Measurements from ENCODE around the gene BCL2L2.

The BCL2L2 gene

DNA sequence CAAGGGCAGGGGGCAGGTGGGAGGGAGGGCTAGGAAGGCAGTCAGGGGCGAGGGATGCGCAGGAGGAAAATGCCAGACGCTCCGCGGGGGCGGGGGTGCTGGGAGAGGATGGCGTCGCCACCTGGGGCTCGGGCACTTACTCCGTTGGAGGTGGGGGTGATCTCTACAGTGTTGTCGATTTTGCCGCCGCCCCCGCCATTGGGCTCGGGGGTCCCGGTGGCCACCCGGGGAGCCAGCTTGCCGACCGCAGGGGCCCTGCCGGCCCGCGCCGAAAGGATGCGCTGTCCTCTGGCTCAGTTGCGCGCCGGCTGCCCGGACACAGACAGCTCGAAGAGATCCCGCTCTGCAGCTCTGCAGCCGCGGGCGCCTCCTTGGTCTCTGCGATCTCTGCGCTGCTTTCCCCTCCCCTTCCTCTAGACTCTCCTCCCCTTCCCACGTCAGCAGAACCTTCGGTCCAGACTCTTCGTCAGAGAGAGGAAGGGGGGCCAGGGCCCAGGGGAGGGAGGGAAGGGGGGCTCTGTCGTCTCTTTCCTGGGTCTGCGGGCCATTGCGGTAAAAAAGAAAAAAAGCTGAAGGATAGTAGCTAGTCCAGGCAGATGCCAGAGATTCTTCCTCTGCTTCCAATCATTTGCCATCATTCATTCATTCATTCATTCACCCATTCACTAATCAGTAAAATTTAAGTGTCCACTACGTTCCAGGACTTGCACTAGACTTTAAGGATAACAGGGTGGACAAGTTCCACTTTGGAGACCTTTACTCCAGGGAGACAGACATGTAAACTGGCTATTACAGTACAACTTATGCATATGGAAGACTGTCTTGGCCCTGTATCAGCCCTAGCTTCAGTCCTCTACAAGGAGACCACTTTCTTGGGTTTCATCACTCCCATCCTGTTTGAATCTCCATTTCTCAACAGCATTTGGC is 46.1 kb downstream of the BCL2L2 start, which contains the start of gene SLC22A17:
TSS of gene SLC22A17 (minus strand) at position 382 of the 927 bp plus-strand sequence.
- in situ Hi-C loops (cut with MboI; ENCODE audit: low sequenced_read_pairs), result no loop called here

DNA sequence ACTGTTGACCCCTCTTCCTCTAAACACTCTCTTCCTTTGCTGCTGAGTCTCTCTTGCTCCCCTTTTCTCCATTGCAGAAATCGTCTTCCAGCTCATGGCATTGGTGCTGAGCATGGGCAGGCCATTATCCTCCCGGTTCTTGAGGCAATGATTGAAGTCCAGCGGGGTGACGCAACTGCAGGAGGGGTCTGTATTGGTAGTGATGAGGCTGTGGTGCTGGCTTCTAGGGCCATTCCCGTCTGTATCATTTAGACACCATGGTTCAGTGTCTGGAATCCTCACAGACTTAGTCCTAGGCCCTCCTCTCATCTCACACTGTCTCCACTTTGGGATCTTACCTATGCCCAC is 46.8 kb downstream of the BCL2L2 start:
- in situ Hi-C loops (cut with MboI; ENCODE audit: low sequenced_read_pairs), result no loop called here

DNA sequence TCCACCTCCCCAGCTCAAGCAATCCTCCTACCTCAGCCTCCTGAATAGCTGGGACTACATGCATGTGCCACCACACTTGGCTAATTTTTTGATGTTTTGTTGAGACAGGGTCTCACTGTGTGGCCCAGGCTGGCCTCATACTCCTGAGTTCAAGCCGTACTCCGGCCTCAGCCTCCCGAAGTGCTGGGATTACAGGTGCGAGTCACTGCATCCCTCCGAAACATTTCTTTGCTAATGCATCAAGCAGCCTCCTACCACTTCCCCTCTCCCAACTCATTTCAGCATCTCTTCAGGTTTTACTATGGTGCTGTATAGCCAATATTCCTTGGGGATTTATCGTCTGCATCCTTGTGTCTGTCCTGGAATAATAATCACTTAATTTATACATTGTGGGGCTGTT is 48.4 kb downstream of the BCL2L2 start:
- in situ Hi-C loops (cut with MboI; ENCODE audit: low sequenced_read_pairs), result no loop called here

GRCh38 chr14:23355871-23356435 is 49.3 kb downstream of the BCL2L2 start:
- in situ Hi-C loops (cut with MboI; ENCODE audit: low sequenced_read_pairs), result no loop called here

GRCh38 chr14:23356662-23357061 is 50.0 kb downstream of the BCL2L2 start:
- in situ Hi-C loops (cut with MboI; ENCODE audit: low sequenced_read_pairs), result no loop called here

DNA sequence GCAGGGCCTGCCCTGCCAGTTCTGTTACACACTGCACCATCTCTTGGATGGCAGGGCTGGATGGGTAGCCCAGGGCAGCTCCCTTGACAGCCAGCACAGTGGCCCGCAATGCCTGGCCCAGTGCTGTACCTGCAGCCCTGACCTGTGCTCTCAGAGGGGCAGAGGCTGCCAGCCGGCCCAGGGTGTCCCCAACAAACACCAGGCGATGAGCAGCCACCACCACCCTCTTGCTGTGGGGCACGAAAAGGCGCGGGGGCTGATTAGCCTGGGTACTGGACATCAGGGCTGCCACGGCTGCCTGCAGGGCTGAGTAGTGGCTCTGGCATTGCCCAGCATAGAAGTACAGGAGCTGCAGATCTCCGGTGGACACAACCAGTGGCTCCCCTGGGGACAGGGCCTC is 50.6 kb downstream of the BCL2L2 start:
- in situ Hi-C loops (cut with MboI; ENCODE audit: low sequenced_read_pairs), result no loop called here

GRCh38 chr14:23358042-23358441 is 51.4 kb downstream of the BCL2L2 start:
- in situ Hi-C loops (cut with MboI; ENCODE audit: low sequenced_read_pairs), result no loop called here

- in situ Hi-C loops (cut with MboI; ENCODE audit: low sequenced_read_pairs), result no loop called here
Measured at GRCh38 chr14:23358553-23359166, 52.0 kb downstream of the BCL2L2 start.

GRCh38 chr14:23359167-23359626 is 52.6 kb downstream of the BCL2L2 start:
- in situ Hi-C loops (cut with MboI; ENCODE audit: low sequenced_read_pairs), result no loop called here

DNA sequence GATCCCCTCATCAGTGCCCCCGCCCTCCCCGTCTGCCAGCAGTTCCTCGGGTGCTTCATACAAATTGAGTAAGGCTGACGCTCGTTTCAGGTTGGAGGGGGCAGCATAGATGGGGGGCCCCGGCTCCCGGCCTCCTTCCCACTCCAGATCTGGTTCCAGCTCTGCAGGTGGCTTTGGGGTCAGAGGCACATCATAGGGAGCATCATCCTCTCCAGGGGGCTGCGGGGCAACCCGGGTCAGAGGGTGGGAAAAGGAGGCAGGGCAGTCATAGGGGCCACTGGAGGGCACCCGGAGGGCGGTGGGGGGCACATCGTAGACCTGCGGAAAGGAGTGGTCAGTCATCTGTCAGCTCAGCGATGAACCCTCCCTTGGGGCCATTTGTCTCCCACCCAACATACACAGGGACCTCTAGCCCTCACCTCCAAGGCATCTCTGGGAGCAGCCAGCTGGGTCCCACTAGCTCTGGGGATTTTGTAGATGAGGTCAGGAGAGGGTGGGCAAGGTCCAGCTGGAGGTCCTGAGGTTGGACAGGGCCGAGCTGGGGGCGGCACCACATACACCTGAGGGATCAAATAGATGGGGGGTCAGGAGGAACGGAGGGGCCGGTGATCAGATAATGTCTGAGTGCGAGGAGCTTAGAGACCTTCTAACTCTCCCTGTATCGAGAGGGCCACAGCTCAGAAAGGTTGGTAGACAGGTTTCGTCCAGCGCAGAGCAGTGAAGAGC is 53.3 kb downstream of the BCL2L2 start:
- in situ Hi-C loops (cut with MboI; ENCODE audit: low sequenced_read_pairs), result no loop called here

- in situ Hi-C loops (cut with MboI; ENCODE audit: low sequenced_read_pairs), result no loop called here
Measured at GRCh38 chr14:23360496-23360895, 53.9 kb downstream of the BCL2L2 start.

DNA sequence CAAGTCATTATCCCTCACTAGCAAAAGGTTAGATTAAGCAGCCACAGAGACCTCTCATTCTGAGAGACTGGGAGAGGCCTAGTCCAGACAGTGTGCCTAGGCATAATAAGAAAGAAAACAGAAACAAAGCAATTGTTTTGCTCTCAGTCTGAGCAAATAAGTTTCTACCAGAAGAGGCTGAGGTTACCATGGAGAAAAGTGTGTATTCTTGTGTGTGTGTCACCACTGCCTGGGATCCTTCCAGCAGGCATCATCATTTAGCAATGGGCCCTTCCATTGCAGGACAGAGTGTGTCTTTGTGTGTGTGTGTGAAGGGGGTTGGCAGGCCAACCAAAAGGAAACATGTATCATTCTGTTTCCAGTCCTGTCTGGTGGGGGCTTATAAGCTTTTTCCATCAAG is 54.7 kb downstream of the BCL2L2 start:
- in situ Hi-C loops (cut with MboI; ENCODE audit: low sequenced_read_pairs), result no loop called here

Data from HL-60/S4 treated with phorbol 12-myristate 13-acetate at 8.2 ng/mL for 4 days and 3 days (cell line).